Skeletal muscle cell (primary cell): ENCODE results near the gene UPF2.
A peak's percentile ranks its signal among the peaks of the same experiment; 100 is the strongest.

Source experiments
- DNase-seq: peaks from one replicate; pipeline ENCODE4 v3.0.0-alpha.2; 2010; ENCODE audit warnings: low read depth
- H3K4me3 ChIP-seq: 2 replicates; pipeline ENCODE4 v1.5.1; 2011; ENCODE audit warnings: low read depth, mild to moderate bottlenecking, control low read depth, low read length, moderate library complexity

The UPF2 gene

DNA sequence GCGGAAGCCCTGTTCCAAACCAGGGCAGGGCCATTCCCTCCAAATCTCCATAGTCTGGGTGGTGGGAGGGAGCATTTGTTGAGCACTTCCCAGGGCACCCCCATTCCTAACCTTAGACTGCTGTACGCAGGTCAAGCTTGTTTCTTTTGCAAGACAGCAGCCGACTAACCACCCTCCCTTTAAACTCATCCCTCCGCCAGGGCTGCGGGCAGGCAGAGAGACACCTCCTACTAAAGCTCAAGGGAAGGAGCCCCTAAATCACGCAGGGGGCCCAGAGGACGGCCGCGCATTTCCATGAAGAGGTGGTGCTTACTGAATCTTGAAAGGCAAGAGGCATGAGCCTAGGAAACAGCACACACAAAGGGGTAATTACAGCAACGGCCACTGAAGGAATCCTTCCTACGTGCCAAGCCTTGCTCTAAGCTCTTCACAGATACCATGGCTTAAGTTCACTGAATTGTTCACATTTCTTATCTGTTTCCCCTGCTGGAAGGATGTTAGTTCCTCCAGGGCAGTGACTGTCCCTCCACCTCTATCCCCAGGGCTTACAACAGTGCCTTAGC, 129.4 kb downstream of the UPF2 start:
- no peak overlapping the region for H3K4me3 ChIP-seq
- DNase-seq: no peak

DNA sequence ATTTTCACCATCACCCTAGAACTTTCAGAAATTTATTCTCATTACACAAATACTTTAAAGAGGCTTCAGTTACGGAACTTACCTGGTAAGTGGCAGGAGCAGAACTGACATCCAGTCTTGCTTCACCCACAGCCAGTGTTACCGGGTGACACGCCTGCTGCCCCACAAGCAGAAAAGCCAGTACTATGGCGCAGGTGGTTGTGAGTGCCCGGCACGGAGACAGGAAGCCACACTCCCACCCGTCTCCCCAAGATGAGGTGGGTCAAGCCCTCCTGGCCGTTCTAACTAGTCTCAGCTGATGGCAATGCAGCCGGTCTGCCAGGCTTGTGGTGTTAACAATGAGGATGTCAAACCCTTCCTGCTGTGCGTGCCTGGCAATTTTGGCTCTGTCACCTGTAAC, 132.5 kb downstream of the UPF2 start:
- no peak for DNase-seq
- H3K4me3 ChIP-seq: no peak overlapping the region

GRCh38 chr10:11909618-11910017, 133.0 kb downstream of the UPF2 start:
- DNase-seq: no peak
- no peak overlapping the region for H3K4me3 ChIP-seq

DNA sequence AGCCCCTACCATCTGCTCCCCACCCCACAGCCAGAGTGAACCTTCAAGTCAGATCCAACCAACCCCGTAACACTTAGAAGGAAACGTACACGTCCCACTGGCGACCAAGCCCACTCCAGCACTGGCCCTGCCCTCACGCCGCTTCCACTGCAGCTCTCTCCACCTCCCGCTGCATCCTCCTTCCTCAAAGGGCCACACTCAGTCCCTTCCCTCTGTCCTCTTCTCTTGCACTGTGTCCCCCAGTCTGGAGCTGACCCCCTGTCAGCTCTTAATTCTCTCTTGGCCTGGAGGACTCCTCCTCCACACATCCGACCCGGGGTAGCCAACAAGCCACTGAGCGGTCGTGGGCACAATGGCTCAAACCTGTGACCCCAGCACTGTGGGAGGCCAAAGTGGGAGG, 133.6 kb downstream of the UPF2 start:
- no peak overlapping the region for H3K4me3 ChIP-seq
- no peak for DNase-seq

- no peak overlapping the region for H3K4me3 ChIP-seq
- no peak for DNase-seq
Measured at GRCh38 chr10:11908536-11908935, 134.1 kb downstream of the UPF2 start.

- no peak for DNase-seq
- no peak overlapping the region for H3K4me3 ChIP-seq
Measured at GRCh38 chr10:11907914-11908313, 134.7 kb downstream of the UPF2 start.

GRCh38 chr10:11906714-11907113, 135.9 kb downstream of the UPF2 start:
- no peak for DNase-seq
- H3K4me3 ChIP-seq: no peak overlapping the region

DNA sequence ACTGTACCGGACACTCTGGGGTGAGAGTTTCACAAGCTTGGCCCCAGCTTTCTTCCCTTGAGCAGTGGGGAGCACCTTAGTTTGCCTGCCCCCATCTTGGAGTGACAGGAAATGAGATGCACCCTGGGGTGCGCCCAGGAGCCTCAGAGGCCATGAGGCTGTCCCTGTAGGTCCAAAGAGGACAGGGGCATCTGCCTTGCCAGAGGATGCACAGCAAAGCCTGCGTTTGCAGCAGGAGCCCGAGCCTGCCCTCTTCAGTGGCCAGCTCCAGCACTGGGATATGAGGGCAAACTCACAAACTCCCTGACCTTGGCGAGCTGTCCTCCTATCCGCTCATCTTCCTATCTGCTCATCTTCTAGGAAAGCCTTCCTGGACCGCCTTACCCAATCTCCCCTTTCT, 140.0 kb downstream of the UPF2 start:
- no peak for DNase-seq
- no peak overlapping the region for H3K4me3 ChIP-seq

- no peak for DNase-seq
- no peak overlapping the region for H3K4me3 ChIP-seq
Measured at GRCh38 chr10:11901833-11902475, 140.7 kb downstream of the UPF2 start.

- no peak for DNase-seq
- H3K4me3 ChIP-seq: no peak overlapping the region
Measured at GRCh38 chr10:11901454-11901832, 141.2 kb downstream of the UPF2 start.

DNA sequence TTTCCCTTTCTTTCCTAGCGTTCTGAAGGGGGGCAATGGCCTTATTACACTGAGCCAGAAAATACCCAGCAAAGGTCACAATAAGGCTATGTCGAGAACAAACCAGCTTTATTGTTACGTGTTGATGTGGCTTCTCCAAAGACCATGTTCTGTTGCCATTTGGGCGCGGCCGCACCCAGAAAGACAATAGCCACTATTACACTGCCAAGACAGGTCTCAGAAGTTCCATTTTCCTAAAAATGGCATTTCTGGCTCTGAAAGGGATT, 141.6 kb downstream of the UPF2 start:
- DNase-seq: no peak

GRCh38 chr10:11899067-11899876, 143.3 kb downstream of the UPF2 start:
- DNase-seq: no peak
- no peak overlapping the region for H3K4me3 ChIP-seq

More for the DNA sequence above, 141.6 kb downstream of the UPF2 start:
- H3K4me3 ChIP-seq: no peak overlapping the region

GRCh38 chr10:11898372-11899066, 144.1 kb downstream of the UPF2 start:
- no peak overlapping the region for H3K4me3 ChIP-seq
- peak; percentile 25 for DNase-seq

- H3K4me3 ChIP-seq: no peak overlapping the region
- DNase-seq: no peak
Measured at GRCh38 chr10:11898033-11898371, 144.6 kb downstream of the UPF2 start.

- no peak overlapping the region for H3K4me3 ChIP-seq
- DNase-seq: no peak
Measured at GRCh38 chr10:11896549-11897200, 145.9 kb downstream of the UPF2 start.

DNA sequence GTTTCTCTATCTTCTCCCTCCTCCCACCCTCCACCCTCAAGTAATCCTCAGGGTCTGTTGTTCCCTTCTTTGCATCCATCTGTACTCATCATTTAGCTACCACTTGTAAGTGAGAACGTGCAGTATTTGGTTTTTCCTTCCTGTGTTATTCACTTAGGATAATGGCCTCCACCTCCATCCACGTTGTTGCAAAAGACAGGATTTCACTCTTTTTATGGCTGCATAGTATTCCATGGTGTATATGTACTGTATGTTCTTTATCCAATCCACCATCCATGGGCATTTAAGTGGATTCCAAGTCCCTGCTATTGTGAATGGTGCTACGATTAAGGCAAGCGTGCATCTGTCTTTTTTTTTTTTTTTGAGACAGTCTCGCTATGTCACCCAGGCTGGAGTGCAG, 147.0 kb downstream of the UPF2 start:
- no peak for DNase-seq
- no peak overlapping the region for H3K4me3 ChIP-seq

GRCh38 chr10:11895108-11895466, 147.5 kb downstream of the UPF2 start:
- DNase-seq: no peak
- no peak overlapping the region for H3K4me3 ChIP-seq

DNA sequence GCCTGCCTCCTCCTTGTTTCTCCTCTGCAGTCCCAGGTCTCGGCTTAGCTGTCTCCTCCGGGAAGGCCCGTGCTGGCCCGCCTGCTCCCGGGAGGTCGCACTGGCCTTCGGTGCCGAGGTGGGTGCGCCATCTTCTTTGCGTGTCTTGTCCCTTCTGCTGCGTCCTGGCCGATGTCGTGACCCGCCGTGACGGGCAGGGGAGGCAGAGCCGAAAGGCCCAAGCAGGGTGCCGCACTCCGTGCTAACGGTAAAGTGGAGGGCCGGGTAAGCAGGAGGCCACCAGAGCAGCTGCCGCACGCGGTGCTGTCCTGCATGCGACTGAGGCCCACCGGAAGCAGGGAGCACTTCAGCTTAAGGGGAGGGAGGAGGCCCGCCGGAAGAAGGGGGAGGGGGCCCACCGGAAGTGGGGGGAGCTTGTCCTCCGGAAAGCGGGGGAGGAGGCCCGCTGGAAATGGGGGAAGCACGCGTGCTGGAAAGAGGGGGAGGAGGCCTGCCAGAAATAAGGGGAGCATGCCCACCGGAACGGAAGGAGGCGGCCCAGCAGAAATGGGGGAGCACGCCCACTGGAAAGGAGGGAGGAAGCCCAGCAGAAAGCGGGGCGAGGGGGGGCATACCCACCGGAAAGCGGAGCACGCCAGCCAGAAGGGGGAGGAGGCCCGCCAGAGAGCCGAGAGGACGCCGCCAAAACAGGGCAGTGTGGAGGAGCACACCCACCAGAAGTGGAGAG, 148.1 kb downstream of the UPF2 start:
- no peak overlapping the region for H3K4me3 ChIP-seq

GRCh38 chr10:11893749-11894278, 148.8 kb downstream of the UPF2 start:
- H3K4me3 ChIP-seq: no peak overlapping the region
- no peak for DNase-seq

More for the DNA sequence above, 148.1 kb downstream of the UPF2 start:
- no peak for DNase-seq
